K562 (cell line): ENCODE measurements around the gene GRAMD4. TPM values are rescaled to one million over a fixed set of nuclear protein-coding genes. Genes with fewer than 3 reads are reported as not detected.

Source experiments
- ATAC-seq: fragments of 200-7000 bp; cut with Tn5 transposase; 3 replicates; pipeline ENCODE4 v1.9.1; 2020; ENCODE audit warnings: moderate library complexity
- BruUV-seq: library from RNA; stranded (reverse); fragments of 400-500 nt; replicated peaks from 2 replicates; lab custom pipeline; 2021; lab: Mats Ljungman, UMichigan
- CTCF ChIA-PET: fragments of 300-600 bp; formaldehyde crosslinking; extraction: SDS; loops from one replicate; lab custom pipeline; 2021; ENCODE audit warnings: low intra/inter-chr PET ratio; lab: Yijun Ruan, JAX
- POLR2A ChIA-PET: fragments of 300-600, 350-650 bp; sonication (Branson Sonifier 250); formaldehyde crosslinking; extraction: SDS; loops from one replicate; lab custom pipeline; 2021; ENCODE audit warnings: antibody characterized with exemption, inconsistent platforms; lab: Yijun Ruan, JAX
- DNase-seq, 4 experiments: peaks; one replicate each; pipeline versions ENCODE4 v3.0.0 to v3.0.0-alpha.2; 2011 to 2018; ENCODE audit warnings: low spot score in 3 of 4, mixed read lengths in 3 of 4; ENCODE audit errors: extremely low read depth in 1 of 4
- FAIRE-seq: peaks from 2 replicates; lab custom pipeline; 2011; peaks lifted over from hg19 to GRCh38; lab: Jason Lieb, UNC
- H2AFZ ChIP-seq: 2 replicates; pipeline ENCODE4 v1.6.0; 2011; ENCODE audit warnings: low read depth, low read length, control low read depth, inconsistent platforms
- H3K27ac ChIP-seq: fragments of 200-600 bp; 3 replicates; pipeline ENCODE4 v1.8.0; 2011; ENCODE audit warnings: low read depth, mild to moderate bottlenecking, control low read depth, inconsistent platforms, low read length, moderate library complexity, mixed read lengths; ENCODE audit errors: extremely low read depth
- H3K27me3 ChIP-seq, 2 experiments: fragments of 300-600 bp in 1 of 2; 2 replicates in 1 of 2; 3 replicates in 1 of 2; pipeline versions ENCODE4 v1.6.0 to v1.8.0; 2011; ENCODE audit warnings: inconsistent platforms in 2 of 2, low read length in 2 of 2, mild to moderate bottlenecking in 1 of 2, mixed read lengths in 1 of 2, moderate library complexity in 1 of 2; ENCODE audit not compliant: control insufficient read depth in 2 of 2, insufficient read depth in 2 of 2
- H3K36me3 ChIP-seq: fragments of 300-600 bp; 3 replicates; pipeline ENCODE4 v1.8.0; 2011; ENCODE audit warnings: mild to moderate bottlenecking, low read length, inconsistent platforms; ENCODE audit not compliant: control insufficient read depth, insufficient read depth
- H3K4me1 ChIP-seq, 2 experiments: fragments of 200-600 bp in 1 of 2; replicated peaks in 1 of 2; 2 replicates in 1 of 2; 3 replicates in 1 of 2; pipeline versions ENCODE4 v1.5.1 to v1.8.0; 2011; ENCODE audit warnings: inconsistent platforms in 2 of 2, low read length in 2 of 2, mild to moderate bottlenecking in 1 of 2, mixed read lengths in 1 of 2, moderate library complexity in 1 of 2; ENCODE audit not compliant: control insufficient read depth in 2 of 2, insufficient read depth in 2 of 2
- H3K4me2 ChIP-seq: 2 replicates; pipeline ENCODE4 v1.6.1; 2011; ENCODE audit warnings: low read length, control low read depth, inconsistent platforms, mixed read lengths; ENCODE audit not compliant: insufficient read depth
- H3K4me3 ChIP-seq: fragments of 200-600 bp; sonication (generic), shearing (Covaris generic); 2 replicates; pipeline ENCODE4 v1.5.1; 2016; ENCODE audit warnings: control low read depth, inconsistent platforms
- H3K79me2 ChIP-seq: fragments of 200-600 bp; 3 replicates; pipeline ENCODE4 v1.8.0; 2011; ENCODE audit warnings: low read length, inconsistent platforms; ENCODE audit not compliant: control insufficient read depth, insufficient read depth
- H3K9ac ChIP-seq, 2 experiments: 2 replicates each; pipeline versions ENCODE4 v1.6.0 to v1.6.1; 2011; ENCODE audit warnings: low read depth in 2 of 2, low read length in 2 of 2, control low read depth in 1 of 2, inconsistent platforms in 1 of 2, mild to moderate bottlenecking in 1 of 2, mixed read lengths in 1 of 2; ENCODE audit not compliant: insufficient read depth in 1 of 2
- H3K9me1 ChIP-seq: one replicate; pipeline ENCODE4 v1.6.0; 2011; ENCODE audit warnings: inconsistent platforms, mild to moderate bottlenecking, low read length, moderate library complexity; ENCODE audit not compliant: control insufficient read depth, insufficient read depth
- H3K9me3 ChIP-seq: replicated peaks from 2 replicates; pipeline ENCODE4 v1.5.1; 2011; ENCODE audit warnings: low read depth, low read length, inconsistent platforms; ENCODE audit not compliant: control insufficient read depth, insufficient read depth
- H4K20me1 ChIP-seq: replicated peaks from 2 replicates; pipeline ENCODE4 v1.6.1; 2011; ENCODE audit warnings: low read length, inconsistent platforms, mixed read lengths; ENCODE audit not compliant: control insufficient read depth, insufficient read depth
- NR2C1 ChIP-seq, 2 experiments: fragments of 450-650 bp; IDR thresholded peaks; 2 replicates each; pipeline ENCODE4 v1.6.1; 2017; ENCODE audit warnings: mild to moderate bottlenecking in 2 of 2, antibody characterized with exemption in 1 of 2, inconsistent platforms in 1 of 2, missing compliant biosample characterization in 1 of 2, missing genetic modification characterization in 1 of 2
- ZC3H4 ChIP-seq: sonication (generic); formaldehyde crosslinking; IDR thresholded peaks from 2 replicates; pipeline ENCODE4 v1.9.0; 2021; ENCODE audit warnings: missing genetic modification reagents, borderline replicate concordance
- ZC3H8 ChIP-seq: fragments of 450-650 bp; IDR thresholded peaks from 2 replicates; pipeline ENCODE4 v1.6.1; 2017
- ZNF124 ChIP-seq: sonication (generic); formaldehyde crosslinking; IDR thresholded peaks from 2 replicates; pipeline ENCODE4 v1.8.1; 2022; ENCODE audit warnings: missing genetic modification reagents
- ZNF175 ChIP-seq: fragments of 200-800 bp; sonication (Bioruptor generic); IDR thresholded peaks from 2 replicates; pipeline ENCODE4 v1.6.1; 2016; ENCODE audit warnings: low read depth, mild to moderate bottlenecking, missing genetic modification characterization, missing compliant biosample characterization
- WGBS: fragments of 100-300 bp; shearing (Covaris generic); methylation state at CpG from one replicate; pipeline ENCODE4 v1.1.6; 2016; ENCODE audit warnings: low coverage, mixed read lengths; ENCODE audit not compliant: insufficient coverage; ENCODE audit errors: missing lambda C conversion rate; 5-methylcytosine and 5-hydroxymethylcytosine counted together
- in situ Hi-C: fragments of 300-500 bp; cut with MboI; formaldehyde crosslinking; loops from 4 replicates; pipeline ENCODE4 v1.15.0; 2018; ENCODE audit warnings: inconsistent platforms, mixed read lengths
- intact Hi-C: fragments of 100-400 bp; cut with micrococcal nuclease; formaldehyde crosslinking; loops from 2 replicates; pipeline ENCODE4 v1.14.2; 2022
- polyA plus RNA-seq, 8 experiments: library from polyadenylated mRNA; depleted of rRNA in 4 of 8; stranded (reverse) in 5 of 8; unstranded in 3 of 8; fragments of >200 nt; fragmentation: Nextera tagmentation in 2 of 8; fragmentation: Illumina TruSeq in 1 of 8; extraction: Ambion mirVana in 2 of 8; extraction: Trizol in 1 of 8; gene quantifications; 2 replicates each; pipeline versions ENCODE4 v1.2.1 to v1.2.3, GENCODE V29; 2011 to 2014; ENCODE audit warnings: inconsistent platforms in 1 of 8, missing spikeins in 1 of 8
- total RNA-seq, 7 experiments: library from RNA; depleted of rRNA in 6 of 7; stranded (reverse); fragments of >200 nt in 6 of 7; fragmentation: Illumina TruSeq in 2 of 7; extraction: Trizol in 2 of 7; gene quantifications; 2 replicates each; pipeline versions ENCODE4 v1.2.1 to v1.2.3, GENCODE V29; 2011 to 2021; ENCODE audit warnings: low replicate concordance in 1 of 7

GRAMD4 gene
- total and polyA plus RNA-seq, 9 of the 15 experiments (the other 6 are each of a cell fraction or from before 2014, with no cell fraction given), result 0.18 to 44.8 (median 18.6) TPM

DNA sequence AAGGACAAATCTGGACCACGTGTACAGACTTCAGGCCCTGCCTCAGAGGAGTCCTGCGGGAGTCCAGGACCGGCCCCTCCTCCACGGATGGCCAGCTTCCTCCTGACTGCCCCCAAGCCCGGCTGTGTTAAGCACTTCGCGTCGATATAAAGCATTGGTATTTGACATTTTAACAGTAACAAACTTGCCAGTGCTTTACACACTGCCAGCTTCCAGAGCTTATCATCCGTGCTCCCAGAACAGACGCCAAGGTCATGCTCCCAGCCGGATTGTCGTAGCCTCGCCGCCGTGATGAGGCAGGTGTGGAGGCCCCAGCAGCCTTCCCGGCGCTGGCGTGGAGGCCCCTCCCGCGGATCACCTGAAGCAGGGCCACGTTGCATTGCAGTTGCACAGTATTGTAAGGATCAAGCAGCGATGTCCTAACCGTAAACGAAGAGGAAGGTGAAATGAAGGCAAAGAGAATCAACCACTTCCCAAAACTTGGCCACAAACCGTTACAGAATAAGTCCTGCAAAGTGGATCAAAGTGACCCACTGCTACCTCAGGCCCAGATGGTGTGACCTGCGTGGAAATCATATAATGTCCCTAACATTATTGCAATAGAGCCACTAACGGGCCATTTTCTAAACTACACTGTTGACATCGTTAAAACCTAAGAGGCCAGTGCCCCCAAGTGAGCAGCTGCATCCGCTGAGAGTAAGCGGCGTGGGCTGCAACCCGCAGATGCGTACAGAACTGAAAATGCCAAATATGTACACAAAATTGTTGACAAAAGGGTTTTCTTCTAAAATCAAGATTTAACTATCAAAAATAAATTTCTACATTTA lies 66.2 kb downstream of the GRAMD4 start:
- H3K9me1 ChIP-seq, result no peaks in the 10 kb centered on the region
- WGBS, result 82% methylated on average over 27 of the region's 33 CpGs
- FAIRE-seq (no peak), ATAC-seq (no peak), DNase-seq (no peak)
- no peak overlapping the region for H3K27ac ChIP-seq
- BruUV-seq, result no TSS peak
- intact Hi-C loops (loop anchor here (10.0 kb wide), 1 partner anchor 122 kb away; no protein-coding TSS in a partner anchor), in situ Hi-C loops (no loop called here)
- no peak overlapping the region for H3K4me3 ChIP-seq
- H2AFZ ChIP-seq, result no peak overlapping the region
- CTCF ChIA-PET, result no interaction called here
- no peaks in the 10 kb centered on the region for H3K79me2 ChIP-seq
- H3K9ac ChIP-seq, result no peak overlapping the region
- H3K36me3 ChIP-seq, result peaks cover 13% of the 10 kb centered on the region; the same call in 1 of the 3 replicates
- no peaks in the 10 kb centered on the region for H3K27me3 ChIP-seq
- H4K20me1 ChIP-seq, result no peaks in the 10 kb centered on the region
- POLR2A ChIA-PET, result interaction anchor here (0.6 kb wide), 1 partner anchor 152 kb away, joined by 3 read pairs; no protein-coding TSS in a partner anchor
- no peak overlapping the region for H3K4me2 ChIP-seq
- peaks cover 0 to 7% of the 10 kb centered on the region in 2 experiments; a peak in 2 of 5 replicates for H3K4me1 ChIP-seq
- TF ChIP-seq ZC3H4 (CRISPR knock-in tag) (no peak), NR2C1 (IDR thresholded peaks at IDR 0.05) (no peak), NR2C1 (tag; IDR thresholded peaks at IDR 0.05) (no peak), ZNF175 (CRISPR knock-in tag) (no peak), ZC3H8 (no peak), ZNF124 (CRISPR knock-in tag) (no peak)
- no peaks in the 10 kb centered on the region for H3K9me3 ChIP-seq
